ENCODE data around the gene FGR. TPM values are rescaled to one million over a fixed set of nuclear protein-coding genes. Genes with fewer than 3 reads are reported as not detected.

The FGR gene
- total and polyA plus RNA-seq, 11 donors = 1.1 to 25.9 (median 3.3) TPM

- Histone ChIP-seq H3K27ac (peak overlapping the region; percentile 51 to 99 (median 94)), H3K9me3 (no peaks in the 10 kb centered on the region), H3K27me3 (no peaks in the 10 kb centered on the region), H3K4me1 (peaks cover 40 to 100% (median 96%) of the 10 kb centered on the region in 12 donors), H3K36me3 (no peaks in the 10 kb centered on the region), H3K4me3 (no peak overlapping the region)
- 0 to 40% (median 25%) methylated on average over 2 of the region's 2 CpGs for WGBS, 4 donors
- no peak for ATAC-seq
- TF ChIP-seq POLR2A (IDR thresholded peaks at IDR 0.05) = no peak
- TF ChIP-seq CTCF (IDR thresholded peaks at IDR 0.05) = no peak
- intact Hi-C loops (cut with DNase I) = no loop called here
- no peak for DNase-seq
Measured at GRCh38 chr1:27570356-27570755, 64.6 kb downstream of the FGR start.

DNA sequence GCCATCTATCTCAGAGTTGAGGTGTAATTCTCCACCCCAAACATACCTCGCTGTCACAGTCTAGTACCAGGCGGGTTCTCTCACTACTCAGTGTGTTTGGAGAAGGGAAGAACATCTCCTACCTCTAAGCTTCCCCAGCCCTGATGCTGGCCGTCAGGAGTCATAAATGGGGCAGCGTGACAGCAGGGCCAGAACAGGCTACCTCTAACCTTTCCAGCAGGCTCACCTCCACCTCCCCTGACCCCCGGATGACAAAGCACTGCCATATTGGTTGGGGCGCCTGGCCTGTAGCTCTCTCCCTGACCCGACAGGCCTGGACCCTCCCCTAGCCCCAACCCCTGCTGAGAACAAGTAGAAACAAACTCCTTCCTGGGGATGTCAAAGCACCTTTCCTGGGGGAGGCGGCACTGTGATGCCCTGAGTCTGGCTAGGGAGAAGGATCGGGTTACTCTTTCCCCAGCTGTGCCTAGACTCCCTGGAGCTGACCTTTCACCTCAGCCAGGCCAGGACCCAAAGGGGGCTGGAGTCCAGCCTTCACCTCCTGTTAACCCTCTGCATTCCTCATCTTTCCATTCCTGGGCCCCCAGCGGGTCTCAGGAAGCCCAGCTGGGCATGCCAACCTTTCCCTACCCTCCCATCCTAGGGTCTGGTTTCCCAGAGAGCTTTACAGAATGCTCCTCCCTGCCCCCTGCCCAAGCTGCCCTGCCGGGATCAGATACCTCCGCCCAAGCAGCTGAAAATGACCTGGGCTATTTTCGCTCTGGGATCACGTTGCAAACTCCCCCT is 65.3 kb downstream of the FGR start:
- no peak overlapping the region for H3K4me3 ChIP-seq
- peaks cover 40 to 100% (median 96%) of the 10 kb centered on the region in 12 donors for H3K4me1 ChIP-seq
- H3K36me3 ChIP-seq = no peaks in the 10 kb centered on the region
- TF ChIP-seq CTCF (IDR thresholded peaks at IDR 0.05) (no peak), POLR2A (IDR thresholded peaks at IDR 0.05) (no peak)
- 63 to 68% (median 66%) methylated on average over 11 to 14 of the region's 14 CpGs for WGBS, 4 donors
- intact Hi-C loops (cut with DNase I) = loop anchor here in 2 of 10 donors (2.0 to 5.0 kb wide), 2 partner anchors 33 to 42 kb away; no protein-coding TSS in a partner anchor
- no peaks in the 10 kb centered on the region for H3K27me3 ChIP-seq
- H3K9me3 ChIP-seq = no peaks in the 10 kb centered on the region
- no peak for ATAC-seq
- peak overlapping the region; percentile 43 to 99 (median 94) for H3K27ac ChIP-seq
- no peak for DNase-seq

GRCh38 chr1:27569088-27569460 is 65.9 kb downstream of the FGR start:
- H3K4me3 ChIP-seq = peak overlapping the region in 9 of 12 donors; percentile 6 to 50 (median 42)
- H3K27me3 ChIP-seq = no peaks in the 10 kb centered on the region
- no peak for TF ChIP-seq CTCF (IDR thresholded peaks at IDR 0.05)
- no peak for TF ChIP-seq POLR2A (IDR thresholded peaks at IDR 0.05)
- DNase-seq (peak in 1 of 5 donors; percentile 27), ATAC-seq (peak in 1 of 4 donors; percentile 10)
- H3K36me3 ChIP-seq = no peaks in the 10 kb centered on the region
- no peaks in the 10 kb centered on the region for H3K9me3 ChIP-seq
- intact Hi-C loops (cut with DNase I) = loop anchor here in 2 of 10 donors (2.0 to 5.0 kb wide), 2 partner anchors 34 to 42 kb away; no protein-coding TSS in a partner anchor
- H3K27ac ChIP-seq = peak overlapping the region; percentile 43 to 99 (median 94)
- peaks cover 41 to 100% (median 96%) of the 10 kb centered on the region in 12 donors for H3K4me1 ChIP-seq
- WGBS, 4 donors = 66 to 82% (median 73%) methylated on average over 2 to 3 of the region's 3 CpGs

- Histone ChIP-seq H3K27me3 (no peaks in the 10 kb centered on the region), H3K4me3 (peak overlapping the region in 10 of 12 donors; percentile 6 to 50 (median 42)), H3K36me3 (no peaks in the 10 kb centered on the region), H3K9me3 (no peaks in the 10 kb centered on the region), H3K27ac (peak overlapping the region; percentile 43 to 99 (median 94)), H3K4me1 (peaks cover 40 to 100% (median 96%) of the 10 kb centered on the region in 12 donors)
- intact Hi-C loops (cut with DNase I) = loop anchor here in 2 of 10 donors (2.0 to 5.0 kb wide), 2 partner anchors 34 to 41 kb away; no protein-coding TSS in a partner anchor
- 3 to 7% (median 4%) methylated on average over 33 to 65 of the region's 65 CpGs for WGBS, 4 donors
- DNase-seq (peak; percentile 95 to 97 (median 96)), ATAC-seq (peak; percentile 71 to 86 (median 80))
- TF ChIP-seq POLR2A (IDR thresholded peaks at IDR 0.05) (peak in 1 of 2 donors; percentile 59), CTCF (IDR thresholded peaks at IDR 0.05) (peak; percentile 58 to 90 (median 77))
Measured at GRCh38 chr1:27568300-27569087, 66.5 kb downstream of the FGR start.

Measured in heart left ventricle (tissue), 16 donors.